SK-N-SH treated with all-trans-retinoic acid at 6 μM for 48 hours (cell line): ENCODE data around the gene WWP2.

Experiments
- ATAC-seq: fragments of 200-7000 bp; cut with Tn5 transposase; 3 replicates; pipeline ENCODE4 v1.9.1; 2020; ENCODE audit warnings: mild to moderate bottlenecking, moderate library complexity
- BACH2 ChIP-seq: fragments of 250-450 bp; sonication (Bioruptor Pico); IDR thresholded peaks from 2 replicates; pipeline ENCODE4 v1.9.0; 2021; ENCODE audit warnings: mild to moderate bottlenecking, borderline replicate concordance
- CREB5 ChIP-seq: fragments of 250-450 bp; sonication (Bioruptor Pico); IDR thresholded peaks from 2 replicates; pipeline ENCODE4 v1.5.1; 2020; ENCODE audit warnings: low read depth, mild to moderate bottlenecking, moderate library complexity
- CSDC2 ChIP-seq: fragments of 250-450 bp; sonication (Bioruptor Pico); IDR thresholded peaks from 2 replicates; pipeline ENCODE4 v1.5.0; 2020; ENCODE audit warnings: mild to moderate bottlenecking, moderate library complexity
- ESRRG ChIP-seq: fragments of 250-450 bp; sonication (Bioruptor Pico); IDR thresholded peaks from 2 replicates; pipeline ENCODE4 v1.6.1; 2021; ENCODE audit warnings: mild to moderate bottlenecking
- GLIS3 ChIP-seq: fragments of 250-450 bp; sonication (Bioruptor Pico); IDR thresholded peaks from 2 replicates; pipeline ENCODE4 v1.5.0; 2020; ENCODE audit warnings: mild to moderate bottlenecking, moderate library complexity
- ISL1 ChIP-seq: fragments of 250-450 bp; sonication (Bioruptor Pico); IDR thresholded peaks from 2 replicates; pipeline ENCODE4 v2.1.2; 2022; ENCODE audit warnings: mild to moderate bottlenecking, moderate library complexity
- OSR1 ChIP-seq: fragments of 250-450 bp; sonication (Bioruptor Pico); IDR thresholded peaks from 2 replicates; pipeline ENCODE4 v1.8.0; 2022; ENCODE audit warnings: moderate library complexity, mild to moderate bottlenecking, inconsistent platforms
- PATZ1 ChIP-seq: fragments of 250-450 bp; sonication (Bioruptor Pico); IDR thresholded peaks from 2 replicates; pipeline ENCODE4 v1.8.0; 2020; ENCODE audit warnings: mild to moderate bottlenecking, moderate library complexity, borderline replicate concordance
- PPARA ChIP-seq: fragments of 250-450 bp; sonication (Bioruptor Pico); IDR thresholded peaks from 2 replicates; pipeline ENCODE4 v1.5.0; 2020; ENCODE audit warnings: mild to moderate bottlenecking, borderline replicate concordance
- SNAI2 ChIP-seq: fragments of 250-450 bp; sonication (Bioruptor Pico); IDR thresholded peaks from 2 replicates; pipeline ENCODE4 v1.5.0; 2020; ENCODE audit warnings: mild to moderate bottlenecking, moderate library complexity
- TCF4 ChIP-seq: fragments of 250-450 bp; sonication (Bioruptor Pico); IDR thresholded peaks from 2 replicates; pipeline ENCODE4 v1.8.0; 2021; ENCODE audit warnings: mild to moderate bottlenecking, moderate library complexity, borderline replicate concordance
- TOX ChIP-seq: fragments of 250-450 bp; sonication (Bioruptor Pico); IDR thresholded peaks from 2 replicates; pipeline ENCODE4 v1.8.0; 2021; ENCODE audit warnings: mild to moderate bottlenecking, moderate library complexity, borderline replicate concordance
- ZC3H10 ChIP-seq: fragments of 250-450 bp; sonication (Bioruptor Pico); IDR thresholded peaks from 2 replicates; pipeline ENCODE4 v1.5.1; 2021; ENCODE audit warnings: mild to moderate bottlenecking, moderate library complexity
- ZFP3 ChIP-seq: fragments of 250-450 bp; sonication (Bioruptor Pico); IDR thresholded peaks from 2 replicates; pipeline ENCODE4 v1.5.0; 2020; ENCODE audit warnings: mild to moderate bottlenecking, moderate library complexity
- ZFP30 ChIP-seq: fragments of 450-650 bp; formaldehyde crosslinking; IDR thresholded peaks from 2 replicates; pipeline ENCODE4 v1.5.0; 2022; ENCODE audit warnings: mild to moderate bottlenecking, moderate library complexity
- ZNF565 ChIP-seq: fragments of 450-650 bp; formaldehyde crosslinking; conservative IDR thresholded peaks from 2 replicates; pipeline ENCODE4 v1.5.0; 2020; ENCODE audit warnings: low read depth, mild to moderate bottlenecking, moderate library complexity
- ZNF70 ChIP-seq: fragments of 450-650 bp; formaldehyde crosslinking; IDR thresholded peaks from 2 replicates; pipeline ENCODE4 v1.5.0; 2020; ENCODE audit warnings: mild to moderate bottlenecking, moderate library complexity
- ZNF8 ChIP-seq: fragments of 450-650 bp; formaldehyde crosslinking; IDR thresholded peaks from 2 replicates; pipeline ENCODE4 v1.5.0; 2020; ENCODE audit warnings: mild to moderate bottlenecking, moderate library complexity
- TF ChIP-seq, protein P1 (sequence below): fragments of 250-450 bp; sonication (Bioruptor Pico); IDR thresholded peaks from 2 replicates; pipeline ENCODE4 v1.8.0; 2021; ENCODE audit warnings: low read depth, mild to moderate bottlenecking, moderate library complexity, borderline replicate concordance
- TF ChIP-seq, protein P2 (sequence below): fragments of 250-450 bp; sonication (Bioruptor Pico); IDR thresholded peaks from 2 replicates; pipeline ENCODE4 v1.5.1; 2021; ENCODE audit warnings: mild to moderate bottlenecking, moderate library complexity

Gene WWP2

DNA sequence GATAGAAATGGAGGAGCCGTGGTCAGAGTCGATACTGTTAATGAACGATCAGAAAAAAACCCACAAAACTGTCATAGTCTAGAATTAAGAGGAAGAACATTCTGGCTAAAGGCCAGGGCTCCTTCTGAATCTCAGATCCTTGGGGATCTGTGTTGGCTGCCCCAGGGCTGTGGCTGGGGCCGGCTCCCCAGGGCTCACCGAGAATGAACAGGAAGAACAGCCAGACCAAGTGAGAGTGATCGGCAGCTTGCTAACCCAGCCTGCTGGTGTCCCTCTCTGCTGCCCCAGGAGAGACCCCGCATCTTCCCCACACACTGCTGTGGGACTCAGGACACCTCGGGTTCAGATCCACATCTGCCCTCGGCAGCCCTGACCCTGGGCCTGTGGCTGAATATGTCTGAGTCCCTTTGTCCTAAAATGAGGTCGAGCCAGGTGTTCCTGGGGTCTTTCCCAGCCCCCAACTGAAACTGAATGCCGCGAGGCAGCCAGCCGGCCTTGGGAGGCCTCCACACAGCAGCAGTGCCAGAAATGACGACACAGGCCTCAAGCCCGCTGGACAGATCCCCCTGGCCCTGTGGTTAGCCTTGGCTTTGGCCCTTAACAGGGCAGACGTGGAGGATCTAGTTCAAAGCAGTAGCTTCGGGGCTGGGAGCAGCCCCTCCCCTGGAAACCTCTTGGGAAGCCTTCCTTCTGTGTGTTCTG is 165.1 kb downstream of the WWP2 start (continued):
- TF ChIP-seq PATZ1 (CRISPR knock-in tag) (no peak), ZFP3 (CRISPR knock-in tag) (no peak), CSDC2 (CRISPR knock-in tag) (no peak), ZNF565 (no peak)

- TF ChIP-seq BACH2 (CRISPR knock-in tag) (no peak), TOX (no peak)
- no peak for ATAC-seq
Measured at GRCh38 chr16:69928856-69929400, 166.8 kb downstream of the WWP2 start.

DNA sequence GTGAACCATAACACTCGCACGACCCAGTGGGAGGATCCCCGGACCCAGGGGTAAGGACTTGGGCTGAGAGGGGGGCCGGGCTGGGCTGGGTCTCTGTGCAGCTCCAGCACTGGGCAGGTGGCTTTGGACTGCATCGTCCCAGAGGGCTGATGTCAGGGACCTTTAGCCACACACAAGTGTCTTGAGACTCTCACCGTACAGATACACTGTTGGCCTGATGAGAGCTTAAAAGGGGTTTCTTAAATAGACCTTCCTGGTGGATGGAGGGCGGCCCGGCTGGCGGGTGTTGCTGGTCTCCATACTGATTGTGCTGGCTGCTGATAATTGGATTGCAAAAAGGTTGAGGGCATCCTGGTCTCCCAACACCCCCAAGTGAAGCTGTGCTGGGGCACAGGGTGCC is 167.3 kb downstream of the WWP2 start:
- ATAC-seq: no peak
- TF ChIP-seq, protein P1, sequence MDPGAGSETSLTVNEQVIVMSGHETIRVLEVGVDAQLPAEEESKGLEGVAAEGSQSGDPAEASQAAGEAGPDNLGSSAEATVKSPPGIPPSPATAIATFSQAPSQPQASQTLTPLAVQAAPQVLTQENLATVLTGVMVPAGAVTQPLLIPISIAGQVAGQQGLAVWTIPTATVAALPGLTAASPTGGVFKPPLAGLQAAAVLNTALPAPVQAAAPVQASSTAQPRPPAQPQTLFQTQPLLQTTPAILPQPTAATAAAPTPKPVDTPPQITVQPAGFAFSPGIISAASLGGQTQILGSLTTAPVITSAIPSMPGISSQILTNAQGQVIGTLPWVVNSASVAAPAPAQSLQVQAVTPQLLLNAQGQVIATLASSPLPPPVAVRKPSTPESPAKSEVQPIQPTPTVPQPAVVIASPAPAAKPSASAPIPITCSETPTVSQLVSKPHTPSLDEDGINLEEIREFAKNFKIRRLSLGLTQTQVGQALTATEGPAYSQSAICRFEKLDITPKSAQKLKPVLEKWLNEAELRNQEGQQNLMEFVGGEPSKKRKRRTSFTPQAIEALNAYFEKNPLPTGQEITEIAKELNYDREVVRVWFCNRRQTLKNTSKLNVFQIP (CRISPR knock-in tag): no peak
- no peak for TF ChIP-seq TOX
- TF ChIP-seq PPARA (CRISPR knock-in tag): no peak
- no peak for TF ChIP-seq CSDC2 (CRISPR knock-in tag)

DNA sequence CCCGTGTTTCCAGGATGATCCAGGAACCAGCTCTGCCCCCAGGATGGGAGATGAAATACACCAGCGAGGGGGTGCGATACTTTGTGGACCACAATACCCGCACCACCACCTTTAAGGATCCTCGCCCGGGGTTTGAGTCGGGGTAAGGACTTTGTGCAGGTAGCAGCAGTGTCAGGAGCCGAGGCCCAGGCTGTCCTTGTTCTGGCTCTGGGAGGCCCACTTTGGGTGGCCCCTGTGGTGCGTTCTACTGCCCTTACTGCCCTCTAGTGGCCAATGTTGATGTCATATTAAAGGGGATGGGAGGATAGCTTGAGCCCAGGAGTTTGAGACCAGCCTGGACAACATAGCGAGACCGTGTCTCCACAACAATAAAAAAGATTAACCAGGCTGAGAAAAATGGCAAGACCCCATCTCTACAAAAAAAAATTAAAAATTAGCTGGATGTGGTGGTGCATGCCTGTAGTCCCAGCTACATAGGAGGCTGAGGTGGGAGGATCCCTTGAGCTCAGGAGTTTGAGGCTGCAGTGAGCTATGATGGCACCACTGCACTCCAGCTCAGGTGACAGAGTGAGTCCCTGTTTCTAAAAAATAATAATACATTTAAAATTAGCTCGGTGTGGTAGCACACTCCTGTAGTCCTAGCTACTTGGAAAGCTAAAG is 168.1 kb downstream of the WWP2 start:
- ATAC-seq: peak; percentile 96
- TF ChIP-seq ZC3H10 (CRISPR knock-in tag) (no peak), TCF4 (no peak), ZNF565 (no peak), TOX (no peak), ZFP3 (CRISPR knock-in tag) (no peak)

DNA sequence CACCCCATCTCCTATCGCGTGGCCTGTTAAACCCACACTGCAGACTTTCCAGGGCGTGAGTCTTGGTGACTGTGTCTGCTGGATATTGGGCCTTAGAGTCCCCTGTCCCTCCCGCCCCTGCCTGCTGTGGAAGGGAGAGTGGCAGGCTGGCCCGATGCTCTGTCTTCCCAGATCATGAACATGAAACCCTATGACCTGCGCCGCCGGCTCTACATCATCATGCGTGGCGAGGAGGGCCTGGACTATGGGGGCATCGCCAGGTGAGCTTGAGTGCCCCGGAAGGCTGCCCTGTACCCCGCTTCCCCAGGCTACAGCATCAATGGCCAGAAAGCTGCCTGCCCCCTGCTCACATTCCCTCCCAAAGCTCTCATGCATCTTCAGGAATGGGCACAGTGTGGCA is 169.5 kb downstream of the WWP2 start:
- no peak for TF ChIP-seq ISL1 (CRISPR knock-in tag)
- no peak for TF ChIP-seq ZC3H10 (CRISPR knock-in tag)
- TF ChIP-seq PPARA (CRISPR knock-in tag): no peak
- TF ChIP-seq ZNF565: no peak
- TF ChIP-seq PATZ1 (CRISPR knock-in tag): no peak
- TF ChIP-seq, protein P1 (CRISPR knock-in tag): no peak
- no peak for TF ChIP-seq OSR1 (CRISPR knock-in tag)
- no peak for TF ChIP-seq TOX
- TF ChIP-seq CSDC2 (CRISPR knock-in tag): no peak
- TF ChIP-seq ZNF8: no peak
- TF ChIP-seq, protein P2, sequence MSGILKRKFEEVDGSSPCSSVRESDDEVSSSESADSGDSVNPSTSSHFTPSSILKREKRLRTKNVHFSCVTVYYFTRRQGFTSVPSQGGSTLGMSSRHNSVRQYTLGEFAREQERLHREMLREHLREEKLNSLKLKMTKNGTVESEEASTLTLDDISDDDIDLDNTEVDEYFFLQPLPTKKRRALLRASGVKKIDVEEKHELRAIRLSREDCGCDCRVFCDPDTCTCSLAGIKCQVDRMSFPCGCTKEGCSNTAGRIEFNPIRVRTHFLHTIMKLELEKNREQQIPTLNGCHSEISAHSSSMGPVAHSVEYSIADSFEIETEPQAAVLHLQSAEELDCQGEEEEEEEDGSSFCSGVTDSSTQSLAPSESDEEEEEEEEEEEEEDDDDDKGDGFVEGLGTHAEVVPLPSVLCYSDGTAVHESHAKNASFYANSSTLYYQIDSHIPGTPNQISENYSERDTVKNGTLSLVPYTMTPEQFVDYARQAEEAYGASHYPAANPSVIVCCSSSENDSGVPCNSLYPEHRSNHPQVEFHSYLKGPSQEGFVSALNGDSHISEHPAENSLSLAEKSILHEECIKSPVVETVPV: no peak
- no peak for TF ChIP-seq ESRRG (CRISPR knock-in tag)
- no peak for TF ChIP-seq ZFP30 (CRISPR knock-in tag)
- TF ChIP-seq GLIS3 (CRISPR knock-in tag): no peak
- TF ChIP-seq CREB5 (CRISPR knock-in tag): no peak
- no peak for TF ChIP-seq TCF4
- no peak for TF ChIP-seq BACH2 (CRISPR knock-in tag)
- TF ChIP-seq SNAI2 (CRISPR knock-in tag): no peak
- TF ChIP-seq ZNF70 (CRISPR knock-in tag): no peak
- ATAC-seq: no peak
